Suppressor macrophage (primary cell): ENCODE results near the gene STXBP6.
"Not testable (repeated sequence)": the region's sequence is repeated elsewhere in the genome, so short reads cannot be mapped to it uniquely, and the experiment has no call there.

Experiments used
- DNase-seq, 4 experiments: peaks; one replicate each; pipeline ENCODE4 v3.0.0-alpha.2; 2020 to 2022

STXBP6 gene

DNA sequence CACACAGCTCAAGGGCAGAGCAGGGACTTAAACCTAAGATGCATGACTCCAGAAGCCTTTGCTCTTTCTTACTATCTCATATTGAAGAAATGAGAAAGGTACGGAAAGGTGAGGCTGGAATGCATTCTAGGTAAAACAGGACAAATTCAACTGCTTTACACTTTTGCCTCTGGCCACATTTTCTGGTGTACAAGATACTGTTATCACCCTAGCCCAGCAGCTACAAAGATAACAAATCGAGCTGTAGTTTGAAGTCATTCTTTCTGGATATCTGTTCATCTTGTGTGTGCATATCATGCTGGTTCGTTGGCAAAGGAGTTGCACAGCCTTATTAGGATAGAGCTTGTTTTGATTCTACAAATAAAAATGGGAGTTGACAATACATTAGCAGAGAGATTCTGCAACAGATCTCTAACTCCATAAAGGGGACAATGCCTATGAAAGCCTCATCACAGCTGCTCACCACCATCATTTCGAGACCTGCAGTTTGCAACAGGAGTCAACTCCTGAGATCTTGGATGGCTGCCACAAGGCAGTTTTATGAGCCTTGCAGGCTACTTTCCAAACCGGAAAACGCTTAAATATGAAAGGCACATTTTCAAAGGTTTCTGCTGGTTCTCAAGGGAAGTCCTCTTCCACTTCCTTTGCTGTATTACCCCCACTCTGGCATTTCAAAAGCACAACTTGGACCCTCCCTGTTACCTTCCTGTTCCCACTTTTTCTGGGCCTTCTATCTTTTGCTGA lies 64.9 kb downstream of the STXBP6 start:
- DNase-seq, result peak in 1 of 4 experiments; percentile 28

DNA sequence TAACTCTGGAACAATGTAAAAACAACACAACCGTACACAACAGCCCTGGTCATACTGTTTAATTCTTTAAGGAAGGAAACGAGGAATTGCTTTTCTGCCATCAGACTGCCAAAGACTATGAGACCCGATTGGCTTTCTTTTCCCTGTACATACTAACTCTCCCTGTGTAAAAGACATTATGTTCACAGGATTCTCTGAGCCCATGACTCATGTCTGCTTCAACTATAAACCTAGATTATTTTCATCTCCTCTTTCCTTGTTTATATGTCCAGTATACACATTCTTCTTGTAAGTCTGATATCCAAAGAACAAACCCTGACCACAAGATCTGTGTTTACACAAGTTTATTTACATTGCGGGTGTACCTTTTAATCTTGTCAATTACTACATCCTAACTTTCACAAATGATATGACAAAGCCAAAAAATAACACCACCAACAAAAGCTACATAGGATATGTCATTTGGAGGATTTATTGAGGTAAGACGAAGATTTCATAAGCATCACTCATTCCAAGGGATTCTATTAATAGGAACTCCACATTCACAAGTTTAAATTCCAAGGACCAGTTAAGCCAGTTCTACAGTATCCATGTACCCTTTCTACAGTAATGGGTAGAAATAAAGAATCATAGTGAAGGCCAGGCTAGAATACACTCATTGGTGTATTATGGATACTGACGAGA lies 67.3 kb downstream of the STXBP6 start:
- DNase-seq, result no peak

DNA sequence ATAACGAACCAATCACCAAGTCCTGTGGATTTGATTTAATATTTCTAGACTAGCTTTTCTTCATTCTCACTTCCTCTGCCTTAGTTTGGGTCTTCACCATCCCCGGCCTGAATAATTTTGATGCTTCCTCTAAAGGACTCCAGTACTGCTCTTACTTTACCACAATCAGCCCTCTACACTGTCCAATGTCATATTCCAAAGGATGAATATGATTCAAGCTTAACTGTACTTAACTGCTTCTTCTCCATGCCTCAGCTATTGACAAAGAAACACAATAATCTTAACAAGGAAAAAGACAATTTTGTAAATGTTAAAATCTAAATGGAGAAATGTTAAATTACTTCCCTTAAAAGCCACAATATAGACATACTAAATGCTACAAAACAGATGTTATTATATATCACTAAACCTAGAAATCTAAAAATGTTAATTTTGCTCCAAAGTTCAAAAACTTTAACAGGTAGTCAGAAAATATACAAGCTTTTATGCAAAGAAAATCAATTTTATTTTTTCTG lies 70.2 kb downstream of the STXBP6 start:
- DNase-seq, result peak in 1 of 4 experiments; percentile 13

- no peak for DNase-seq
Measured at GRCh38 chr14:24978862-24979724, 70.9 kb downstream of the STXBP6 start.

DNA sequence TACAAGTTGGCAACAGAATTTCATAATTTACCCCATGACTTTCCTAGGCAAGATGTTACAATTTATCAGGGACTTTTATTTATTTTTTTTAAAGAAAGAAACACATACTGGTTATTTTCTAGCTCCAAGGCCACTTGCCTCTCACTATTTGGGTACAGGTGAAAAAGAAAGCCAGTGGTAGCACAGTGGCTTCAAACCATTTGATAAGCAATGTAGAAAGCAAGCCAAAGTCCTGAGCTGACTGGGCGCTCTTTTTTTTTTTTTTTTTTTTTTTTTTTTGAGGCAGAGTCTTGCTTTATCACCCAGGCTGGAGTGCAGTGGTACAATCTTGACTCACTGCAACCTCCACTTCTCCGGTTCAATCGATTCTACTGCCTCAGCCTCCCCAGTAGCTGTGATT lies 73.3 kb downstream of the STXBP6 start:
- no peak for DNase-seq

- DNase-seq, result no peak
Measured at GRCh38 chr14:24975393-24975792, 74.6 kb downstream of the STXBP6 start.

DNA sequence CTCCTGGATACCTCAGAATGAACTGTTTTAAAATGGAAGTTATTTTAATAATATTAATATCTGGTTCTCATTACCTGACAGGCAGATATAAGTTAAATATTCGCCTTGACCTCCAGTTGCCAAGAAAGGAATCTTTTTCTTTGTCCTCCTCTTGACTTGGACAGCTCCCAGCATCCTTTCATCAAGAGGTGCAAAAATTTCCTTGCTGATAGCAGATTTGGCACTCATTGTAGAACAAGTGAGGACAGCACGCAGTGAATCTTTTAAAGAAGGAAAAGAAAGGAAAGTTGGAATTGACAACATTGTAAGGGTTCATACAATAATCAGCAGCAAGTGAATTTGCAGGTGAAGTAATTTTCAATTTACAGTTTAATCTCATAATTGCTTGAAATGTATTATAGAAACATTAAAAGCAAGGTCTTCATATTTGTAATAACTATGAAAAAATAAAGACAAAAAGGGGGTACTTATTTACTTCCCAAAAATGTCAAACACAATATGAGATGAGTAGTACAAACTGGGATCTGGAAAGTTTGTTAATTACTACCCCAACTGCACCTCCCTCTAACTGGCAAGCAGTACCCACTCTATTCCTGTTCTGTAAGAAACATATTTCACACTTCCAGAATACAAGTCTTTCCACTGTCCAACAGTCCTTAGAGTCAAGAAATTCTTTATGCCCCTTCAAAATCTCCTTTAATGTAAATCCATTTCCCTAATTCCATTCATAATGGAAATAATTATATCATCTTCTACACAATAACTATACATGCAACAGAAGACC lies 75.2 kb downstream of the STXBP6 start:
- no peak for DNase-seq

GRCh38 chr14:24972844-24973243 lies 77.1 kb downstream of the STXBP6 start:
- no peak for DNase-seq

GRCh38 chr14:24971255-24971654 lies 78.7 kb downstream of the STXBP6 start:
- DNase-seq, result no peak

DNA sequence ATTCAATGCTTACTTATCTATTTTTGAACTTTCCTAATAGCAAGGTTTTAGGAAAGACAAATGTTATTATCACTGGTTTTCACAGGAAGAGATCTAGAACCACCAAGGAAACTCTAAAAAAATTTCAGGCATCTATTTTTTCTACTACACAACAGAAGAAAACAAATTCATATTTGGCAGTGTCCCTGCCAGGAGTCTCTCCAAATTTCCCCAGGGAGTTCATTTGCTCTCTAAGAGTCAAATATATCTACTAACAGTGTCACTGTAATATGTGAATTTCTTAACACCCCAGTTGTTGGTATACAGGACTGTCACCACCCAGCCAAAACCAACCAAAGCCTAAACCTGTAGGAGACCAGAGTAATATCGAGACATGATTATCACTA lies 83.4 kb downstream of the STXBP6 start:
- DNase-seq, result no peak

- peak; percentile 6 to 41 (median 32) for DNase-seq
Measured at GRCh38 chr14:24965934-24966578, 83.9 kb downstream of the STXBP6 start.

DNA sequence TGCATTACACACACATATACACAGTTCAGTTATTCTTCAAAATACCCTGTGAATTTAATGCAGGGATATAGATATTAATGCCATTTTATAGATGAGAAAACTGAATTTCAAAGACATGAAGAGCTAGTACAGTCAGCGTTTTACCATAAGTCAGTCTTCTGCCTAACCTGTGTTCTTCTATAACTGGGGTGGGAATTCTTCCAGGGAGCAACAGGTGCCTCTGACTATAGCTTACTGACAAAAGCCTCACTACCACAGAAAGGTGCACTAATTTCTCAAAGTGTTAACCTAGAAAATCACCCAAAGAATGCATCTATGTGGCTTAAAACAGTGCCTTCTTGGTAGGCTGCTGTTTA lies 84.4 kb downstream of the STXBP6 start:
- DNase-seq, result no peak

GRCh38 chr14:24964591-24964990 lies 85.4 kb downstream of the STXBP6 start:
- no peak for DNase-seq

DNA sequence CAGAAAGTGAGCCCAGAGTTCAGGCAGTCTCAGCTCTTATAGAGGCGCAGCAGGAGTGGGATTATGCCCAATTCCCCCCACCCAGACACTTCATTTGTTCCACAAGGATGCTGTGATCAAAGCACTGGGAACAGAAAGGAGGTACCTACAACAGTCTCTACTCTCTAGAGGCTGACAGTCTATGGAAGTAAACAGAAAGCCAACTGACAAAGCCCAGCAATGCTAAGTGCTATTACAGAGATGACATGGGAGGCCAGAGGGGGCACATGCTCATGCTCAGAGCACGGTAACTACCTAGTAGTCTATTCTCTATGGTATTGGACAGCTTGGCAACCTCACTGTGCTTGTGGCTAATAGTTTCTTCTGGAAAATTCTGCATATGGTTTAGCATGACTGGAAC lies 85.9 kb downstream of the STXBP6 start:
- DNase-seq, result no peak

DNA sequence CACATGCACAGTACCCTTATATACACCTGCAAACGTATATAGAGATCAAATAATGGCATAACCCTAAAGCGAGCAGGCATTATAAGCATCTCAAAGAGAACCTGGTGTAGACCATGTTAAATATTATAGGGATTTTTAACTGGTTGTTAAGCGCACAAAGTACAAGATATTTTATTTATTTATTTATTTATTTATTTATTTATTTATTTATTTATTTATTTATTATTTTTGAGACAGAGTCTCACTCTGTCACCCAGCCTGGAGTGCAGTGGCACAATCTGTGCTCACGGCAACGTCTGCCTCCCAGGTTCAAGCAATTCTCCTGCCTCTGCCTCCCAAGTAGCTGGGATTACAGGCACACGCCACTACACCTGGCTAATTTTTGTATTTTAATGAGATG lies 87.8 kb downstream of the STXBP6 start:
- DNase-seq, result not testable (repeated sequence)

- DNase-seq, result no peak
Measured at GRCh38 chr14:24960816-24961215, 89.1 kb downstream of the STXBP6 start.

DNA sequence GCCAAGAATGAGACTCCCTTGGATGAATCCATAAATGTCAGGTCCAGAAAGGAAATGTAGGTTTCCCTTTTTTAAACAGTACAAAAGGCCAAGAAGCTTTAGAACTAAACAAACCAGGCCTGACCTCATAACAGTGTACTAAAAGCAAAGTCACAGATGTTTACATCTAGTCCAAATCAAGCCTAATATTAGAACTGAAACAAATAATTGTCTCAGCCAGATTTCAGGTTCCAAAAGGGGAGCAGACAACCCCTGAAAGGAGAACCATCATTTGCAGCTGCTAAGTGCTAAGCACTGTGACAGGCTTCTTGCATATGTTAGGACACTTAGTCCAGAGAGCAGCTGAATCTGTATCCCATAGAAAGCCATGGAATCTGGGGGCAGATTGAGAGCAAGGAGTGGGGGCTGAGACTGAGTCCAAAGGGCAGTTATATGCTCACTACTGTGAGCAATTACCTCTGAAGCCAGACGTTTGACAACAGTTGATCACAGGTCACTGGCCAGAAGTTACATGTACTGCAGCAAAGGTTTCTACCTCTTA lies 90.1 kb downstream of the STXBP6 start:
- DNase-seq, result no peak

DNA sequence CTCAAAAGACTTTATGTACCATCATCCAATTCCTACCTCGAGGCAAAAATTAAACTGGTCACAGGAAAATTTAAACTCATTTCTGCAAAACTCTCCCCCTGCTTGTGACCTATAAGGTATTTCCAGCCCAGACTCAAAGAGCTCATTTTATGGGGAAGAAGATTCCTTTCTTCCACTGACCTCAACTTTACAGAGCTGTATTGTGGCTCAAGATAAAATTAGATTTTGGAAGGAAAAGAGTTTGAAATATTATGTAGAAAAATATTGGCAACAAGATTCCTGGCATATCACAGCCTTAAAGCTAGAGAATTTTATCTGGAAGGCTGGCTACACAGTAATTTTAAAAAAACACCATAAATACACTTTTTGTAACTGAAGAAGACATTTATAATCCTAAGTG lies 91.7 kb downstream of the STXBP6 start:
- no peak for DNase-seq

- no peak for DNase-seq
Measured at GRCh38 chr14:24957814-24958213, 92.1 kb downstream of the STXBP6 start.

DNA sequence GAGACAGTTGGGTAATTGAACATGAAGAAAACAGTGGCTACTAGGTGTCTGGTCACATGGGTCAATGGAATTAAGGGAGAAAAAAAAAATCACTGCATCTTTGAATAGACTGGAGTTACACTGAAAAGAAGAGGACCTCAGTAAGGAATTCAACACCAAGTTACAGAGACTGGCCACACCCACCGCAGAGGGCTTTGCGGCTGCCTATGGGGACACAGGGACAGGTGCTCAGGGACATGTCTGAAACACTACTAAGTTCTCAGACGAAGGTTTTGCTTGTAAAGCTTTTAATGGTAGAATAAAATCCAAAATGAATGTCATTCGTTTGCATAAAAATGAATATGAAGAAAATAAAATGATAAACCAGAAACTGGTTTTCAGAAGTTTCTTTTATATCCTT lies 93.8 kb downstream of the STXBP6 start:
- no peak for DNase-seq

DNA sequence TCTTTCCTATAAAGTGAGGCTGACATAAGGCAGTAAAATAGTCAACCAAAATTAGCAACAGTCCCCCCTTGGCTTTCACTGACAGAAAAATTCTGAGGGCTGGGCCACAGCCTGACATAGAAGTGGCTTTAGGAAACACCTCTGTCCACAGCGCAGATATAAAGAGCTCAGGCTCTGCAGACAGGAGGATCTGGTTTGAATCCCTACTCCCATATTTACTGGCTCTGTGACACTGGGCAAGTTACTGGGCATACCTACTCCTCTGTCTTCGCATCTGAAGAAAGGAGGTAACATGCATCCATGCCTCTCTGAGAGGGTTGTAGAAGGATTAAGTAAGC lies 95.3 kb downstream of the STXBP6 start:
- no peak for DNase-seq
